MM.1S (cell line): ENCODE measurements around the gene DCAF15.

Experiments
- DNase-seq: peaks from one replicate; pipeline ENCODE4 v3.0.0-alpha.2; 2015
- H2AFZ ChIP-seq: fragments of 300-600 bp; sonication (generic); 2 replicates; pipeline ENCODE4 v1.6.0; 2016; ENCODE audit warnings: antibody characterized with exemption, low read length
- H3F3A ChIP-seq: fragments of 300-600 bp; sonication (generic); 2 replicates; pipeline ENCODE4 v1.6.1; 2016; ENCODE audit warnings: mild to moderate bottlenecking, antibody characterized with exemption, low read length, moderate library complexity, mixed read lengths; ENCODE audit not compliant: insufficient read depth
- H3K27ac ChIP-seq: fragments of 300-600 bp; sonication (generic); 2 replicates; pipeline ENCODE4 v1.5.1; 2016; ENCODE audit warnings: mild to moderate bottlenecking, low read length
- H3K27me3 ChIP-seq: fragments of 300-600 bp; sonication (generic); replicated peaks from 2 replicates; pipeline ENCODE4 v1.6.0; 2016; ENCODE audit warnings: low read length; ENCODE audit not compliant: insufficient read depth
- H3K36me3 ChIP-seq: fragments of 300-600 bp; sonication (generic); replicated peaks from 2 replicates; pipeline ENCODE4 v1.6.1; 2016; ENCODE audit warnings: mild to moderate bottlenecking, low read length, mixed read lengths; ENCODE audit not compliant: insufficient read depth
- H3K4me1 ChIP-seq: fragments of 300-600 bp; sonication (generic); 2 replicates; pipeline ENCODE4 v1.6.1; 2016; ENCODE audit warnings: low read length, mixed read lengths
- H3K4me2 ChIP-seq: fragments of 300-600 bp; sonication (generic); 2 replicates; pipeline ENCODE4 v1.6.0; 2016; ENCODE audit warnings: low read depth, low read length
- H3K4me3 ChIP-seq: fragments of 300-600 bp; sonication (generic); 2 replicates; pipeline ENCODE4 v1.5.1; 2016; ENCODE audit warnings: low read length, mixed read lengths
- H3K79me2 ChIP-seq: fragments of 300-600 bp; sonication (generic); 2 replicates; pipeline ENCODE4 v1.6.1; 2016; ENCODE audit warnings: mixed run types, low read length, mixed read lengths
- H3K9ac ChIP-seq: fragments of 300-600 bp; sonication (generic); 2 replicates; pipeline ENCODE4 v1.6.1; 2016; ENCODE audit warnings: low read length, mixed read lengths
- H3K9me2 ChIP-seq: fragments of 300-600 bp; sonication (generic); replicated peaks from 2 replicates; pipeline ENCODE4 v1.6.1; 2016; ENCODE audit warnings: mild to moderate bottlenecking, low read length, mixed read lengths; ENCODE audit not compliant: insufficient read depth
- H3K9me3 ChIP-seq: fragments of 300-600 bp; sonication (generic); replicated peaks from 2 replicates; pipeline ENCODE4 v1.6.1; 2016; ENCODE audit warnings: mild to moderate bottlenecking, low read length, mixed read lengths; ENCODE audit not compliant: insufficient read depth
- H4K20me1 ChIP-seq: fragments of 300-600 bp; sonication (generic); 2 replicates; pipeline ENCODE4 v1.6.1; 2016; ENCODE audit warnings: mild to moderate bottlenecking, low read length, moderate library complexity, mixed read lengths; ENCODE audit not compliant: insufficient read depth
- CTCF ChIP-seq: fragments of 300-600 bp; sonication (generic); IDR thresholded peaks from 2 replicates; pipeline ENCODE4 v1.5.1; 2016; ENCODE audit warnings: antibody characterized with exemption, low read length, mixed read lengths
- EZH2 ChIP-seq: fragments of 300-600 bp; sonication (generic); optimal IDR thresholded peaks from 2 replicates; pipeline ENCODE3; 2017; ENCODE audit warnings: low read depth, mild to moderate bottlenecking, antibody characterized with exemption, low read length, mixed read lengths
- EZH2phosphoT487 ChIP-seq: fragments of 300-600 bp; sonication (generic); IDR thresholded peaks from 2 replicates; pipeline ENCODE4 v1.6.1; 2018; ENCODE audit warnings: antibody characterized with exemption, low read length

The DCAF15 gene

GRCh38 chr19:13946414-13946813 is 5.9 kb upstream of the DCAF15 start:
- no peaks in the 10 kb centered on the region for H4K20me1 ChIP-seq
- H2AFZ ChIP-seq = no peak overlapping the region

GRCh38 chr19:13951043-13951442 is 1.3 kb upstream of the DCAF15 start:
- H3K4me2 ChIP-seq = no peak overlapping the region
- TF ChIP-seq EZH2 (no peak), EZH2phosphoT487 (no peak), CTCF (no peak)
- no peaks in the 10 kb centered on the region for H3K9me2 ChIP-seq
- peaks cover 10% of the 10 kb centered on the region for H3K4me1 ChIP-seq
- no peaks in the 10 kb centered on the region for H3F3A ChIP-seq
- no peaks in the 10 kb centered on the region for H3K27me3 ChIP-seq
- H3K9ac ChIP-seq = no peak overlapping the region
- H3K27ac ChIP-seq = no peak overlapping the region
- no peak overlapping the region for H2AFZ ChIP-seq
- no peaks in the 10 kb centered on the region for H3K9me3 ChIP-seq
- DNase-seq = no peak
- H4K20me1 ChIP-seq = no peaks in the 10 kb centered on the region
- peaks cover 21% of the 10 kb centered on the region for H3K79me2 ChIP-seq
- no peaks in the 10 kb centered on the region for H3K36me3 ChIP-seq
- H3K4me3 ChIP-seq = no peak overlapping the region

More at GRCh38 chr19:13946414-13946813, 5.9 kb upstream of the DCAF15 start:
- H3K9me2 ChIP-seq = no peaks in the 10 kb centered on the region
- H3K9me3 ChIP-seq = no peaks in the 10 kb centered on the region
- TF ChIP-seq EZH2 = no peak
- no peak for TF ChIP-seq EZH2phosphoT487
- TF ChIP-seq CTCF = no peak
- no peaks in the 10 kb centered on the region for H3K4me1 ChIP-seq
- H3K27me3 ChIP-seq = no peaks in the 10 kb centered on the region
- H3K4me2 ChIP-seq = no peak overlapping the region
- no peaks in the 10 kb centered on the region for H3K79me2 ChIP-seq
- H3K36me3 ChIP-seq = no peaks in the 10 kb centered on the region
- no peak overlapping the region for H3K27ac ChIP-seq
- DNase-seq = no peak
- H3K9ac ChIP-seq = no peak overlapping the region
- no peaks in the 10 kb centered on the region for H3F3A ChIP-seq
- H3K4me3 ChIP-seq = no peak overlapping the region

- peaks cover 10% of the 10 kb centered on the region for H3K4me1 ChIP-seq
- DNase-seq = no peak
- H2AFZ ChIP-seq = peak overlapping the region; percentile 65
- H4K20me1 ChIP-seq = no peaks in the 10 kb centered on the region
- peak overlapping the region; percentile 64 for H3K4me3 ChIP-seq
- TF ChIP-seq EZH2 (no peak), CTCF (no peak), EZH2phosphoT487 (no peak)
- no peaks in the 10 kb centered on the region for H3F3A ChIP-seq
- H3K27ac ChIP-seq = no peak overlapping the region
- H3K36me3 ChIP-seq = no peaks in the 10 kb centered on the region
- no peaks in the 10 kb centered on the region for H3K27me3 ChIP-seq
- 0 out of 2 replicates have a peak overlapping the region, but pooled peaks have one; percentile 16 for H3K9ac ChIP-seq
- no peaks in the 10 kb centered on the region for H3K9me3 ChIP-seq
- H3K9me2 ChIP-seq = no peaks in the 10 kb centered on the region
- peak overlapping the region; percentile 77 for H3K4me2 ChIP-seq
- H3K79me2 ChIP-seq = peaks cover 21% of the 10 kb centered on the region
Measured at GRCh38 chr19:13951799-13952153, 533 bp upstream of the DCAF15 start.
